Stimulated activated CD4-positive, alpha-beta T cell treated with anti-CD3 and anti-CD28 coated beads, TNF-alpha, amount 100 ng/mL, for 48 hours (primary cell): ENCODE results near the gene GGA1.
"Not testable (repeated sequence)": the region's sequence is repeated elsewhere in the genome, so short reads cannot be mapped to it uniquely, and the experiment has no call there.

ENCODE experiments used
- DNase-seq, 3 donors: peaks; one replicate each; pipeline ENCODE4 v3.0.0-alpha.2; 2020; ENCODE audit warnings: low read depth in 3 of 3

Gene GGA1

DNA sequence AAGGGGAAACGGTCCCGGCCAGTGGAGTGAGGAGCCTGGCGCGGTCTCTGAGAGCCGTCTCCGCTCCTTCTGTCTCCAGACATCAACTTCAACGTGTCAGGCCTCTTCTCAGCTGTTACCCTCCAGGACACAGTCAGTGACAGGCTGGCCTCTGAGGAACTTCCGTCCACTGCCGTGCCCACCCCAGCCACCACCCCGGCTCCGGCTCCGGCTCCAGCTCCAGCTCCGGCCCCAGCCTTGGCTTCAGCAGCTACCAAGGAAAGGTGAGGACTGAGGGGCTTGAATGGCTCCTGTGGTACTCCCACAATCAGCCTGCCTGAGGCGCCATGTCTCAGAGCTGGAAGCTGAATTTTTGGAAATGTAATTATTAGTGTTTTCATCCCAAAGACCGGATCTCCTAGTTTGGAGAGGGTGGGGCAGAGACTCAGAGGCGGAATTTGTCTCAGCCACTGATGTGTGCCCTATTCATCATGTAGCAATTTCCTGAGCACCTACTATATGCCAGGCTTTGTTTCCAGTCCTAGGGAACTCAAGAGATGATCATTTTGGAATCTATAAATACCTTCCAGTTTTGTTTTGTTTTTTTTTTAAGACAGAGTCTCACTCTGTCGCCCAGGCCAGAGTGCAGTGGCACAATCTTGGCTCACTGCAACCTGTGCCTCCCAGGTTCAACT lies 42.0 kb downstream of the GGA1 start:
- no peak for DNase-seq

DNA sequence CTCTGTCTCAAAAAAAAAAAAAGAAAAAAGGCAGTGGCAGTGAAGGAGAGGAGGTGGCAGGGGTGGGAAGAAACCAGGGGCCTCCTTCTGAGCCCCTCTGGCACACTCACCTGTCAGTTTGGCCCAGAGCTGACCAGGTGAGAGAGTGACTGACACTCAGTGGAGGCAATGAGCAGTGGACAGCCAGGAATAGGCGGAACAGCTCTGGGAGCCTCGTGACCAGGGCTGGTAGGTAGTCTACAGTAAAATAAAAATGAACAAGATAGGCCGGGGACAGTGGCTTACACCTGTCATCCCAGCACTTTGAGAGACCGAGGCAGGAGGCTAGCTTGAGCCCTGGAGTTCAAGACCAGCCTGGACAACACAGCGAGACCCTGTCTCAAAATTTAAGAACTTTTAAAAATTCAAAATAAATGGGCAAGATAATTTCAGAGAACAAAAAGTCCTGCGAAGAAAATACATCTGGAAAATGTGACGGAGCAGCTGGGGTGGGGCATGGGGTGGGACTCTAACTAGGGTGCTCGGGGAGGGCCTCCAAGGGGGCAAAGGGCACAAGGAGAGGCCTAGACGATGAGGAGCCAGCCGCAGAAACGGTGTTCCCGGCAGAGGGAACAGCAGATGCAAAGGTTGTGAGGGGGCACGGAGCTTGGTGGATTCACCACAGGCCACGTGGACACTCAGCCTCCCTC lies 46.1 kb downstream of the GGA1 start:
- no peak for DNase-seq

DNA sequence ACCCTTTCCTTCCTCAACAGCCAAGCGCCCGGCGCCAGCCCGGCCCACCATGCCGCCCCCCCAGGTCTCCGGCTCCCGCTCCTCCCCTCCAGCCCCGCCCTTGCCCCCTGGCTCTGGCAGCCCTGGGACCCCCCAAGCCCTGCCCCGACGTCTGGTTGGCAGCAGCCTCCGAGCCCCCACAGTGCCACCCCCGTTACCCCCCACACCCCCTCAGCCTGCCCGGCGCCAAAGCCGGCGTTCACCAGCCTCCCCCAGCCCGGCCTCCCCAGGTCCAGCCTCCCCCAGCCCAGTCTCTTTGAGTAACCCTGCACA lies 46.6 kb downstream of the GGA1 start:
- DNase-seq, result no peak

DNA sequence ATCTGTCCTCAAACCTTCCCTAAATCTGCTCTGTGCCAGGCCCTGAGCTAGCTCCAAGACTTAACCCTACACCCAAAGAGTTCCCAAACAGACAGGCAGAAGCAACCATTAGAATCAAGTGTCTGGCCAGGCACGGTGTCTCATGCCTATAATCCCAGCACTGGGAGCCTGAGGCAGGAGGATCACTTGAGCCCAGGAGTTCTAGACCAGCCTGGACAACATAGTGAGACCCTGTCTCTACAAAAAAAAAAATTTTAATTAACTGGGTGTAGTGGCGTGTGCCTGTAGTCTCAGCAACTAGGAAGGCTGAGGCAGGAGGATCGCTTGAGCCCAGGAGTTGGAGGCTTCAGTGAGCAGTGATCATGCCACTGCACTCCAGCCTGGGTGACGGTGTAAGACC lies 47.9 kb downstream of the GGA1 start:
- not testable (repeated sequence) for DNase-seq

DNA sequence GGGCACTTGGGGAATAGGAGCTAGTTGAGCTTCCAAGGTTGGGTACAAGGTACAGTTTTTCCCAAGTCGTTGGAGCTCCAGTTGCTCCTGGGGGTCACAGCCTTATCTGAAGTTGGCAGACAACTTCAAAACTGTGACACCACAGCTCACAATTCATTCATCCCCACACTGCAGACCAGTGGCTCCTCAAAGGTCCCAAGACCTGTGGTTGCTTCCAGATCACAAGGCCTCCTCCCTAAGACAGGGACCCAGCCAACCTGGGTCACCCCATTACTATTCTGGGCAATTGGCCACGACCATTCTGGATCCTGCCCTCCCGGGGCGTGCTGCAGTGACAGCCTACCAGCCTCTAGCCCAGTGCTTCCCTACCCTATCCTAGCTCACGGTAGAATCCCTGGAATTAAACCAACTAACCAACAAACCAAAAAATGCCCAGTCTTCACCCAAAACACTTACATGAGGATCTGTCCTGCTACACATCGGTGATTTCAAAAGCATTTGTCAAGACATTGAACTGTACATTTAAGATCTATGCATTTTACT lies 49.0 kb downstream of the GGA1 start:
- no peak for DNase-seq

DNA sequence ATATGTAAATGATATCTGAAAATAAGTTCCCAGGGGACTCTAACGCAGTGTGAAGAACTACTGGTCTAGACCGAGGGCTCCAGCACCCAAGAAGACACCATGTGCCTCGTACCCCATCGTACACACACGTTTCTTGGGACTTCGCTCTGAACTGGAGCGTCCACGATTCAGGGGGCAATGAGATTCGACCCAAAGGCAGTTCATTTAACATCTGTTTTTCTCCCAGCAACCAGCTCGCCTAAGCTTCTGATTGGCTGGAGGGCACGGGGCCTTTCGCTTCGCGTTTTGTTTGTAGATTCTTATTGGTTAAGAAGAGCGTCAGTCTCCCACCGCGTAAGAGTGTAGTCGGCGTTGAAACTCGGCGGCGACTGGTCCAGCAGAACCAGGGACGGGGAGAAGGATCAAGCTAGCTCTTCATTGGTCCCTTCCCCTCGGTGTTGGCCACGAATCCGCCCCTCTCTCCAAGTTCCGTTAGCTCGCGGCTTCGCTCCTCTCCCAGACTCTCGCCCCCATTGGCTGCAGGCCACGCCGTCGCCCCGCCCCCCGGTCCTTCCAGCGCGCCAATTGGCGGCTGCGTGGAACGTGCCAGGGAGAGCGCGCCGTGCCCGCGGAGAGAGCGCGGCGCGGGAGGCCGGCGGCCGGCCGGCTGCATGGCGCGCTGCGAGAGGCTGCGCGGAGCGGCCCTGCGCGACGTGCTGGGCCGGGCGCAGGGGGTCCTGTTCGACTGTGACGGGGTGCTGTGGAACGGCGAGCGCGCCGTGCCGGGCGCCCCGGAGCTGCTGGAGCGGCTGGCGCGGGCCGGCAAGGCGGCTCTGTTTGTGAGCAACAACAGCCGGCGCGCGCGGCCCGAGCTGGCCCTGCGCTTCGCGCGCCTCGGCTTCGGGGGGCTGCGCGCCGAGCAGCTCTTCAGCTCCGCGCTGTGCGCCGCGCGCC lies 49.8 kb downstream of the GGA1 start, which contains the start of gene PDXP:
Gene PDXP, plus strand, starts transcription at position 591 of the 933 bp plus-strand sequence. Its CDS starts 60 bp downstream, at position 651.
- peak; percentile 97 to 98 (median 98) for DNase-seq

DNA sequence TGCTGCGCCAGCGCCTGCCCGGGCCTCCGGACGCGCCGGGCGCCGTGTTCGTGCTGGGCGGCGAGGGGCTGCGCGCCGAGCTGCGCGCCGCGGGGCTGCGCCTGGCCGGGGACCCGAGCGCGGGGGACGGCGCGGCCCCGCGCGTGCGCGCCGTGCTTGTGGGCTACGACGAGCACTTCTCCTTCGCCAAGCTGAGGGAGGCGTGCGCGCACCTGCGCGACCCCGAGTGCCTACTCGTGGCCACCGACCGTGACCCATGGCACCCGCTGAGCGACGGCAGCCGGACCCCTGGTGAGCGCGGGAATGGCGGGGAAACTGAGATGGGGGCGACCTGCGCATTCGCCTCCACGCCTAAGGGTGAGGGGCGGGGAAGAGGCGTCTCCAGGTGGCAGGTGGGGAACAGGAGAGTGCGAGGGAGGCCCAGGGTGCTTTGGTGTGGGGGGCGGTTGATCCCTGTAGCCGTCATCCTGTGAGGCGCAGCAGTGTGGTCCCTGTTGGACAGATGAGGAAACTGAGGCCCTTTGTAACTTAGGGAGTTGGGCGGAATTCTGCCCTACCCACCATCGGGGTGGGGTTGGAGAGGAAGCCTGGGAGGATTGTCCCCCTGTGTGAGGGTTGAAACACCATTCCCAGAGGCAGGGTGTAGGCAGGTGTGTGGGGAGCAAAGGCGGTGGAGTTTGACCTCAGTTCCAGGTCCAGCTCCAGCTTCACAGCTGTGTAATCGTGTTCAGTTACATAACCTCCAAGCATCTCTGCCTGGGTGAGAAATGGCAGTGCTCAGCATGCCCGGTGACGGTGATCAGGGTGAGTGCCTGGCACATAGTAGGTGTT lies 50.6 kb downstream of the GGA1 start:
- no peak for DNase-seq

DNA sequence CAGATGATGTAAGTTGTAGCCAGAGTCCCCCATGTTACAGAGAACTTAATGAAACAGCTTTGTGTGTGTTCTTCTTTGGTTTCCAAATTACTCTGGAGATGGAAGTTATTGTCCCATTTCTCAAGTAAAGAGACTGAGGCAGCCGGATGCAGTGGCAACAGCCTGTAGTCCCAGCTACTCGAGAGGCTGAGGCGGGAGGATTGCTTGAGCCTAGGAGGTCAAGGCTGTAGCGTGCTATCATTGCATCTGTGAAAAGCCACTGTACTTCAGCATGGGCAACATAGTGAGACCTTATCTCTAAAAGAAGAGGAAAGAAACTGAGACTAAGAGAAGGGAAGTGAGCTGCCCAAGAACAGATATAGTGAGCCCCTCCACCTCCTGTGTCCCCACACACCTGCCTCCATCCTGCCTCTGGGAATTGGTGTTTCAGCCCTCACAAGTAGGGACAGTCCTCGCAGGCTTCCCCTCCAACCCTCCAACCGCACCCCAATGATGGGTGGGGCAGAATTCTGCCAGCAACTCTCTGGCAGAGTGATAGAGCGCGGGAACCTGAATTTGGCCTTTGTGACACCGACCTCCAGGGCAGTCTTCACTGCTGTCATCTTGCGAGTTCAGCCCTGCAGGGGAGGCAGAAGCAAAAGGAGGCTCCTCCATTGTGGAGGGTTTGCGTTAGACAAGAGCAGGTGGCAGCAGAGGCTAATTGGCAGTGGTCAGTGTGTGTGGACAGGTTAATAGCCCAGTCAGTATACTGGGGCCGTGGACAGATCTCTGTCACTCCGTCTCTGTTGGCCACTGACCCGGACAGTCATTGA lies 51.5 kb downstream of the GGA1 start:
- DNase-seq, result no peak

DNA sequence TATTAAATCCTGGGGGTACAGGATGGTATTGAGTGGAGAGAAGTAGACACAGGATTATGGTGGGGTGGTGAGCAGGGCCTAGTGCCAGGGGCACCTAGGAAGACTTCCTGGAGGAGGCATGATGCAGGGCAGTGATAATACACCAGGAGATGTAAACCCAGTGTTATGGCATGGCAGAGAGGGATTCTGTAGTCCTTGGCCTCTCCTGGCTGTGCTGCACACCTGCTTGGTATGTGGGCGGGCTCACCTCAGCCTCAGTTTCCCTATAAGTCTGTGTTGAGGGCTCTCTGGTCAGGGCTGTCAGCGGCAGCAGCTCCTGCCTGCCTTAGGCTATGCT lies 52.0 kb downstream of the GGA1 start:
- no peak for DNase-seq

DNA sequence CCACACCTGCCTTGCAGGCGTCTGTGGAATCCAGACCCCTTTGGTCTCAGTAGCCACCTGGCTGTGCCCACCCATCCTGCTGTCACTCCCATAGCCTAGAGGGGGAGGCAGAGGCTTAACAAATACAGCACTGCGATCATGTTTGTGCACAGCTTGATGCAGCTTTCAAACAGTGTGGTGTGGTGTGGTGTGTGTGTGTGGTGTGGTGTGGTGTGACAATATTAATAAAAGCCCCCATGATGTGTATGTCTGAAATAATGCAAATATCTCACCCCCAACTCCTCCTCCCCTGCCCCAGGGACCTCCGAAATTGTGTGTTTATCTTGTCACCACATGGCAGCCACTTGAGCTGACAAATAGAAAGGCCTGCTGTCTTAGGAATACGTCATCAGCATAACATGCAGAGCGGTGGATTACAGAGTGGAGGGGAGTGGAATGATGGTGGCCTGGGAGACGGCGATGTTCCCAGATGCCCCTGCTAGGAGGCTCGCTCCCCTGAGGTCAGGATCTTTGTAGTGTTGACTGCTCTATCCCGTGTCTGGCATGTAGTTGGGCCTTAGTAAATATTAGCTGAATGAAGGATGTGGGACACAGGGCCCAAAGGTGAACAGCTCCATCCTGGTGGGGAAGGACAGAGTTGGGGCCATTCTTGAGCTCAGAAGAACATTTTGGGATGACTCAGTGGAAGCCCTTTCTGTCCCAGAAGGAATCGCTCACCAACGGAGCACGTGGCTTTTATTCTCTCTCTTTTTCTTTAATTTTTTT lies 52.7 kb downstream of the GGA1 start:
- DNase-seq, result no peak

DNA sequence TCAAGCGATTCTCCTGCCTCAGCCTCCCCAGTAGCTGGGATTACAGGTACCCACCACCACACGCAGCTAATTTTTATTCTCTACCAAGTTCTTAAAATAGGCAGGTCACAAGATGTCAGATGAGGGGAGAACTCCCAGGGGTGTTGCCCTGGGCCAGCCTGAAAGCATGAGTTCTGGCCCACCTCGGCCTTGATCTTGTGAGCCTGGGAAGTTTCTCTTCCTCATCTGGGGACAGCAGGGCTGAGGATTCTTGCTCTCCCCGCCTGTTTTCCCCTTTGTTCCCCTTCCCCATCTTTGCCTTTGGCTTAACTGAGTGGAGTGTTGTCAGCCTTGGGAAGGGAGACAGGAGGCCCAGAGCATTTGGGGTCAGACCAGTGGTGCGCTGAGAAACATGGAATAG lies 53.4 kb downstream of the GGA1 start:
- DNase-seq, result no peak

DNA sequence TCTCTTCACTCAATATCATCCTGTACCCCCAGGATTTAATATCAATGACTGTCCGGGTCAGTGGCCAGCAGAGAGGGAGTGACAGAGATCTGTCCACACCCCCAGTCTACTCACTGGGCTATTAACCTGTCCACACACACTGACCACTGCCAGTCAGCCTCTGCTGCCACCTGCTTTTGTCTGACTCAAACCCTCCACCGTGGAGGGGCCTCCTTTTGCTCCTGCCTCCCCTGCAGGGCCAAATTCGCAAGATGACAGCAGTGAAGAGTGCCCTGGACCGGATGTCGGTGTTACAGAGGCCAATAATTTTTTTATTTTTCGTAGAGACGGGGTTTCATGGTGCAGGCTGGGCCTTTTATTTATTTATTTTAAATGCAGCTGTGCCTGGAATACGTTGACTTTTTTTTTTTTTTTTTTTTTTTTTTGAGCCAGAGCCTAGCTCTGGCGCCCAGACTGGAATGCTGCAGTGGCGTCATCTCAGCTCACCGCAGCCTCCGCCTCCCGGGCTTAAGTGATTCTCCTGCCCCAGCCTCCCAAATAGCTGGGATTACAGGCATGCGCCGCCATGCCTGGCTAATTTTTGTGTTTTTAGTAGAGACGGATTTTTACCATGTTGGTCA lies 55.0 kb downstream of the GGA1 start:
- DNase-seq, result no peak

DNA sequence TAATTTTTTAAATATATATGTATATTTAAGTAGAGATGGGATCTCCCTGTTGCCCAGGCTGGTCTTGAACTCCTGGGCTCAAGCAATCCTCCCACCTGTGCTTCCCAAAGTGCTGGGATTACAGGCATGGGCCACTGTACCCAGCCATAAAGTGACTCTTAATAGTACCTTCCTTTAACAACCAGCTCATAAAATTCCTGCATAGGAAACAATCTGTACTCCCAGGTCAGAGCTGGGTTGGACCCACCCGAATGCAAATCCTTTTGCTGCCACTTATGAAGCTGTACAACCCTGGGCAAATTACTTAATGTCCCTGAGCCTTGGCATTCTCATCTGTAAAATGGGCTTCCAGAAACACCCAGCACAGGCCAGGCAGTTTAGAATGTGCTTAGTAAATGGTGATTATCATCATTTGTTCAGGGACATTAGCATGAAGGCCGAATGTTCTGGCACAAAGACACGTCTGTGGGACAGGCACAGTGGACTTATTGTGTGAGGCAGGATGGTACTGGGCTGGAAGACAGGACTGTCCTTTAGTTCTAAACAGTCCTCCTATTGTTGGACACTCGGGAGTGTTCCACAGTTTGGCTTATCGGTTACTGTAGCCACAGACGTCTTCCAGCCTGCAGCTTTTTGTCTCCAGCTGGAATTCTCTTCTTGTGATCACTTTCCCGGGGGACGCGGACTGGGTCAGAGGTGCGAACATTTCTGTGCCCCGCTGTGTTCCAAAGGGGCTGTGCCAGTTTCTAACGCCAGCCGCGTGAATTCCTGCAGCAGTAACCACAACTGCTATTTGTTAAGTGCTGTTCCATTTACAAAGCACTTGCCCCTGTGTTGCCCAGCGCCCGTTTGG lies 55.8 kb downstream of the GGA1 start:
- no peak for DNase-seq

DNA sequence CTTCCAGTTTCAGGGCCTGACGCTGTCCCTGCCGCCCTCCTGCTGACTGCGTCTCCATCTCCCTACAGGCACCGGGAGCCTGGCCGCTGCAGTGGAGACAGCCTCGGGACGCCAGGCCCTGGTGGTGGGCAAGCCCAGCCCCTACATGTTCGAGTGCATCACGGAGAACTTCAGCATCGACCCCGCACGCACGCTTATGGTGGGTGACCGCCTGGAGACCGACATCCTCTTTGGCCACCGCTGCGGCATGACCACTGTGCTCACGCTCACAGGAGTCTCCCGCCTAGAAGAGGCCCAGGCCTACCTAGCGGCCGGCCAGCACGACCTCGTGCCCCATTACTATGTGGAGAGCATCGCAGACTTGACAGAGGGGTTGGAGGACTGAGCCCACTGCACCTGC lies 56.9 kb downstream of the GGA1 start:
- DNase-seq, result no peak

DNA sequence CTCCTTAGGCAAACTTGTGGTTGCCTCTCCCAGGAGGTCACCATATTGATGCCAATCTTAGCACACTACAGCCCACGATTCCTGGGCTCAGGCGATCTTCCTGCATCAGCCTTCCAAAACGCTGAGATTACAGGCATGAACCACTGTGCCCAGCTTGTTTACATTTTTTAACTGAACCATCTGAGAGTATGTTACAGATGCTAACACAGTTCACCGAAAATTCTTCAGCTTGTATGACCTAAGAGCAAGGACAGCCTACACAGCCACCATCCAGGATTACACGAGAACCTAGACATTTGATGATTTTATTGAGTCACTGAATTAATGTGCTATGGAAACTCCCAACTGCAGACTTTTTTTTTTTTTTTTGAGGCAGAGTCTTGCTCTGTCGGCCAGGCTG lies 61.0 kb downstream of the GGA1 start:
- DNase-seq, result no peak

DNA sequence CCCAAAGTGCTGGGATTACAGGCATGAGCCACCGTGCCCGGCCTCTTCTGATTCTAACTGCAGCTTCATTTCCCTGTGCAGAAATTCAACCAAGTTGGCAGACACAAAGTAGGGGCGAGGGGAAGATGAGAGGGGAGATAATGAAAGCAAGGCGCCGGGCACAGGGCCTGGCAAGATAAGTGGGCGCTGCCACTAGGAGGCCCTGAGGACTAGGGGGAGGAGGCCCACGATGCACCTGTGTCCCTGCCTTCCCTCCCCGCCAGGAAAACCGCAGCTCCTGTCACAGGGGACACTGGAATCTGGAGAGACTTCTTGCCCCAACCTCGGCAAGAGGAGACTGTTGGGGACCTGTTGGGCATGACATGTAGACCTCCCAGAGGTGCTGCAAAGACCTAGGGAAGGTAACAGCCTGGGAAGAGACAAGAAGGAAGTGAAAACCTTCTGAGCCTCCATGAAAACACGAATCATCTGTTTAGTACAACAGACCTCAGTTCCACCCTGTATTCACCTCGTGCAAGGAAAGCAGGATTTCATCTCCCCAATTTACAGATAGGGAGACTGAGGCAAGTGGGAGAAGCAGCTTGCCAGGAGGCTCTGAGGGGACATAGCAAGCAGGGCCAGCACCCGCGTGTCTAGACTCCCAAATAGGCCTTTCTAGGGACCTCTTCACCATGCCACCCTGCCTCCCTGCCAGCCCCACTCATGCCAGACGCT lies 63.7 kb downstream of the GGA1 start:
- DNase-seq, result no peak

DNA sequence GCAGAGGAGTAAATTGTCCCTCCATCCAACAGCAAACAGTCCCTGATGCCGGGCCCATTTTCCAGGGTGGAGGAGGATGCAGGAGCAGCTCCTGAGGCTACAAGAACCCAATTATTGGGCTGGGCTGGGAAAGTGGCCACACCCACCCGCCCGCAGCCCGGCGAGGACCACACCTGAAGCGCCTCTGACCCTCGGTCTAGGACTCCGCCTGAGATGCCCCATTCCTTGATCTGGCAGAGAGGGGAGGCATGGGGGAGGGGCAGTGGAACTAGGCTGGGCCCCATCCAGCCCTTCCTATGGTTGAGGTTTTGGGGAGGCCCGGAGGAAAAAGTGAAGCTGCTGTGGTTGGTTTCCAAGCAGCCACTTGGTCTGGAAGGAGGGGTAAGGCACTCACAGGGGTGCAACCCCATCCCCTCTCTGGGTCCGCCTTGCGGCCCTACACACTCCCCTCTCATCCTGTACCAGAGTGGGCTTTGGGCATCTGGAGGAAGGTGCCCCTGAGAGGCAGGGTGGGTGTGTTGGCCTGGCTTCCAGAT lies 64.4 kb downstream of the GGA1 start:
- DNase-seq, result no peak

DNA sequence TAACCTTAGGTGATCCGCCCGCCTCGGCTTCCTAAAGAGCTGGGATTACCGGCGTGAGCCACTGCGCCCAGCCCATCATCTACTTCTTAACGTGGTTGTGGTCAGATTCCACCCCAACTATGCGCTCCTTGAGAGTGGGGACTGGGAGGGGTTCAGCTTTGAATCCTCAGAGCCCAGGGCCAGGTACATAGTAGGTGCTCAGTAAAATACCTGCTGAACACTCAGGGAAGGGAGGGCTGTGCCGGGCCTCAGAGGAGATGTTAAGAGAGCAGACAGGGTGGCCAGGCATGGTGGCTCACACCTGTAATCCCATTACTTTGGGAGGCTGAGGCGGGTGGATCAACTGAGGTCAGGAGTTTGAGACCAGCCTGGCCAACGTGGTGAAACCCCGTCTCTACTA lies 65.6 kb downstream of the GGA1 start:
- DNase-seq, result no peak
